SU-DHL-6 (cell line): ENCODE measurements around the gene OBSCN.

ENCODE experiments used
- EZH2phosphoT487 ChIP-seq: fragments of 200-600 bp; sonication (generic), shearing (Covaris generic); conservative IDR thresholded peaks from 2 replicates; pipeline ENCODE4 v1.6.1; 2018; ENCODE audit warnings: mild to moderate bottlenecking, antibody characterized with exemption, low read length, moderate library complexity, mixed read lengths
- TF ChIP-seq, protein P1 (sequence below): fragments of 200-600 bp; sonication (generic); IDR thresholded peaks from one replicate; pipeline ENCODE4 v1.5.1; 2017; ENCODE audit warnings: antibody characterized with exemption, mild to moderate bottlenecking, low read length, moderate library complexity; ENCODE audit not compliant: insufficient read depth, poor library complexity, severe bottlenecking

DNA sequence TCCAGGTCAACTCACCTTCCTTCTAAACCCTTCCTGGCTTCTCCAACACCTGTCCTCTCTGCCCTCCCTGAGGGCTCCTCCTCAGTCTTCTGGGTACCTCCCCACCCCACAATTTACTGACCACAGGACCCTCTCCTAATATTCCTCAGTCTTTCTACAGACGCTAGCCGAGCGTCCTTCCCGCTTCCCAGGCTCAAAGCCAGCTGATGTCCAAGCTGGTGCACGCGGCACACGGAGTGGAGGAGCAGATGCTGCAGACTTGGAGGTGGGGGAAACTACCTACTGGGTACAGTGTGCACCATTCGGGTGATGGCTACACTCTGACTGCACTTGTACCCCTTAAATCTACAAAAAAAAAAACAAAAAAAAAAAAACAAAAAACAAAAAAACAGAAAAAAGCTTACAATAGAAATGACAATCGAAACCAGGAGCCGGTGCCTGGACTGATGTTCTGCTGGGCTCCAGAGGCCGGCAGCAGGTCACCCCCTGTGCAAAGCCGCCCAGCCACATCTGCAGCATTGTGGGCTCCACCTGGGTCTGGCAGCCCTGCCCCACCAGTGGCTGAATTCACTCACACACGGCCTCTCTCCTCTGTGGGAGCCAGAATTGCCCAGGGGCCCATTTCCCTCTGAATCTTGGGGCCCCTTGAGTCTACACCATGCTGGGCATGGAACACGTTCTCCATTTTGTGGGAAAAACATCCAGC lies 191.8 kb downstream of the OBSCN start:
- TF ChIP-seq, protein P1, sequence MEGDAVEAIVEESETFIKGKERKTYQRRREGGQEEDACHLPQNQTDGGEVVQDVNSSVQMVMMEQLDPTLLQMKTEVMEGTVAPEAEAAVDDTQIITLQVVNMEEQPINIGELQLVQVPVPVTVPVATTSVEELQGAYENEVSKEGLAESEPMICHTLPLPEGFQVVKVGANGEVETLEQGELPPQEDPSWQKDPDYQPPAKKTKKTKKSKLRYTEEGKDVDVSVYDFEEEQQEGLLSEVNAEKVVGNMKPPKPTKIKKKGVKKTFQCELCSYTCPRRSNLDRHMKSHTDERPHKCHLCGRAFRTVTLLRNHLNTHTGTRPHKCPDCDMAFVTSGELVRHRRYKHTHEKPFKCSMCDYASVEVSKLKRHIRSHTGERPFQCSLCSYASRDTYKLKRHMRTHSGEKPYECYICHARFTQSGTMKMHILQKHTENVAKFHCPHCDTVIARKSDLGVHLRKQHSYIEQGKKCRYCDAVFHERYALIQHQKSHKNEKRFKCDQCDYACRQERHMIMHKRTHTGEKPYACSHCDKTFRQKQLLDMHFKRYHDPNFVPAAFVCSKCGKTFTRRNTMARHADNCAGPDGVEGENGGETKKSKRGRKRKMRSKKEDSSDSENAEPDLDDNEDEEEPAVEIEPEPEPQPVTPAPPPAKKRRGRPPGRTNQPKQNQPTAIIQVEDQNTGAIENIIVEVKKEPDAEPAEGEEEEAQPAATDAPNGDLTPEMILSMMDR: no peak
- TF ChIP-seq EZH2phosphoT487: no peak
